Neural cell (in vitro differentiated cells): ENCODE measurements around the gene SLC6A17. TPM values are rescaled to one million over a fixed set of nuclear protein-coding genes. Genes with fewer than 3 reads are reported as not detected.

Experiments
- H2AFZ ChIP-seq: fragments of 200-600, 300-800 bp; sonication (generic), shearing (Covaris generic); 2 replicates; pipeline ENCODE4 v1.6.0; 2014; ENCODE audit warnings: low read depth, mild to moderate bottlenecking, antibody characterized with exemption, low read length, moderate library complexity
- H3F3A ChIP-seq: fragments of 200-600 bp; shearing (Covaris generic); 2 replicates; pipeline ENCODE4 v1.6.1; 2016; ENCODE audit warnings: mild to moderate bottlenecking, moderate library complexity, mixed read lengths, antibody characterized with exemption, low read length; ENCODE audit not compliant: insufficient read depth, poor library complexity, severe bottlenecking
- H3K27ac ChIP-seq: fragments of 200-600, 300-800 bp; sonication (generic), shearing (Covaris generic); 2 replicates; pipeline ENCODE4 v1.5.1; 2014; ENCODE audit warnings: mild to moderate bottlenecking, low read length, moderate library complexity
- H3K27me3 ChIP-seq: fragments of 300-800, 200-600 bp; sonication (generic), shearing (Covaris generic); 2 replicates; pipeline ENCODE4 v1.6.0; 2014; ENCODE audit warnings: mild to moderate bottlenecking, low read depth, low read length, moderate library complexity; ENCODE audit not compliant: insufficient read depth
- H3K36me3 ChIP-seq: fragments of 300-800, 200-600 bp; sonication (generic), shearing (Covaris generic); 2 replicates; pipeline ENCODE4 v1.5.1; 2014; ENCODE audit warnings: mild to moderate bottlenecking, antibody characterized with exemption, low read length, moderate library complexity; ENCODE audit not compliant: insufficient read depth
- H3K4me2 ChIP-seq: fragments of 300-800, 200-600 bp; sonication (generic), shearing (Covaris generic); 2 replicates; pipeline ENCODE4 v1.6.0; 2014; ENCODE audit warnings: mild to moderate bottlenecking, low read length
- H3K4me3 ChIP-seq: fragments of 300-800, 200-600 bp; sonication (generic), shearing (Covaris generic); 2 replicates; pipeline ENCODE4 v1.5.1; 2014; ENCODE audit warnings: mild to moderate bottlenecking, low read length, moderate library complexity
- H3K79me2 ChIP-seq: fragments of 200-600 bp; shearing (Covaris generic); replicated peaks from 2 replicates; pipeline ENCODE4 v1.6.0; 2014; ENCODE audit warnings: mild to moderate bottlenecking, low read length, moderate library complexity; ENCODE audit not compliant: insufficient read depth
- H3K9ac ChIP-seq: fragments of 300-800, 200-600 bp; sonication (generic), shearing (Covaris generic); 2 replicates; pipeline ENCODE4 v1.6.1; 2016; ENCODE audit warnings: mild to moderate bottlenecking, low read length, mixed read lengths
- H3K9me2 ChIP-seq: fragments of 200-600 bp; shearing (Covaris generic); 2 replicates; pipeline ENCODE4 v1.6.1; 2016; ENCODE audit warnings: mild to moderate bottlenecking, low read length, mixed read lengths; ENCODE audit not compliant: insufficient read depth
- H3K9me3 ChIP-seq: fragments of 200-600, 300-800 bp; sonication (generic), shearing (Covaris generic); 2 replicates; pipeline ENCODE4 v1.6.1; 2016; ENCODE audit warnings: mild to moderate bottlenecking, mixed run types, low read length, moderate library complexity, mixed read lengths
- H4K20me1 ChIP-seq: fragments of 200-600 bp; shearing (Covaris generic); 2 replicates; pipeline ENCODE4 v1.6.1; 2016; ENCODE audit warnings: mild to moderate bottlenecking, mixed run types; ENCODE audit not compliant: insufficient read depth
- CTCF ChIP-seq: fragments of 450-650 bp; IDR thresholded peaks from 2 replicates; pipeline ENCODE4 v1.5.1; 2014; ENCODE audit warnings: antibody characterized with exemption, mild to moderate bottlenecking, moderate library complexity; ENCODE audit not compliant: poor library complexity, severe bottlenecking
- EP300 ChIP-seq: fragments of 450-650 bp; conservative IDR thresholded peaks from 2 replicates; pipeline ENCODE4 v1.6.1; 2014; ENCODE audit warnings: antibody characterized with exemption, mild to moderate bottlenecking, moderate library complexity; ENCODE audit not compliant: poor library complexity, severe bottlenecking
- EZH2 ChIP-seq: fragments of 200-600, 300-800 bp; shearing (Covaris generic), sonication (generic); IDR thresholded peaks from 2 replicates; pipeline ENCODE4 v1.6.1; 2014; ENCODE audit warnings: antibody characterized with exemption, low read length, borderline replicate concordance, mild to moderate bottlenecking; ENCODE audit not compliant: insufficient read depth, poor library complexity, severe bottlenecking
- MXI1 ChIP-seq: fragments of 450-650 bp; conservative IDR thresholded peaks from 2 replicates; pipeline ENCODE4 v1.6.1; 2014; ENCODE audit warnings: antibody characterized with exemption, mild to moderate bottlenecking; ENCODE audit not compliant: poor library complexity, severe bottlenecking
- POLR2AphosphoS5 ChIP-seq: IDR thresholded peaks from 2 replicates; pipeline ENCODE4 v1.6.1; 2012
- RAD21 ChIP-seq: fragments of 450-650 bp; conservative IDR thresholded peaks from 2 replicates; pipeline ENCODE4 v1.6.1; 2014; ENCODE audit warnings: antibody characterized with exemption, mild to moderate bottlenecking, moderate library complexity
- REST ChIP-seq: IDR thresholded peaks from 2 replicates; pipeline ENCODE4 v1.6.1; 2012; ENCODE audit warnings: borderline replicate concordance
- SMC3 ChIP-seq: fragments of 450-650 bp; conservative IDR thresholded peaks from 2 replicates; pipeline ENCODE4 v1.6.1; 2014; ENCODE audit warnings: antibody characterized with exemption, mild to moderate bottlenecking, moderate library complexity; ENCODE audit not compliant: poor library complexity
- TAF1 ChIP-seq: IDR thresholded peaks from 2 replicates; pipeline ENCODE4 v1.6.1; 2012; ENCODE audit warnings: low read depth
- polyA plus RNA-seq: library from polyadenylated mRNA; depleted of rRNA; stranded (reverse); fragments of >200 nt; gene quantifications from 2 replicates; pipeline ENCODE4 v1.2.3, GENCODE V29; 2014

Gene SLC6A17
- polyA plus RNA-seq, 1 donor from 2014 or later, result 3.5 TPM

GRCh38 chr1:110203021-110203661, 52.8 kb downstream of the SLC6A17 start:
- Histone ChIP-seq H4K20me1 (no peaks in the 10 kb centered on the region), H3K9me3 (no peaks in the 10 kb centered on the region), H3K4me2 (no peak overlapping the region), H3K27me3 (no peaks in the 10 kb centered on the region), H3K36me3 (no peaks in the 10 kb centered on the region), H3K9me2 (no peaks in the 10 kb centered on the region), H3K4me3 (no peak overlapping the region), H3K27ac (no peak overlapping the region), H3K79me2 (no peaks in the 10 kb centered on the region), H3K9ac (no peak overlapping the region), H3F3A (no peaks in the 10 kb centered on the region), H2AFZ (no peak overlapping the region)
- TF ChIP-seq EZH2, result no peak
- peak; percentile 29 for TF ChIP-seq MXI1
- TF ChIP-seq POLR2AphosphoS5, result no peak
- TF ChIP-seq CTCF, result peak; percentile 92
- TF ChIP-seq RAD21, result peak; percentile 93
- no peak for TF ChIP-seq REST
- peak; percentile 98 for TF ChIP-seq SMC3
- no peak for TF ChIP-seq EP300
- TF ChIP-seq TAF1, result no peak

GRCh38 chr1:110205156-110205555, 54.9 kb downstream of the SLC6A17 start:
- H3K9me2 ChIP-seq, result no peaks in the 10 kb centered on the region
- no peak overlapping the region for H3K4me3 ChIP-seq
- H3K27me3 ChIP-seq, result peaks cover 9% of the 10 kb centered on the region
- H3K27ac ChIP-seq, result no peak overlapping the region
- H3K79me2 ChIP-seq, result no peaks in the 10 kb centered on the region
- H3K36me3 ChIP-seq, result no peaks in the 10 kb centered on the region
- peaks cover 6% of the 10 kb centered on the region for H3F3A ChIP-seq
- TF ChIP-seq POLR2AphosphoS5 (no peak), MXI1 (no peak), SMC3 (no peak), CTCF (no peak), RAD21 (no peak), TAF1 (no peak), EP300 (no peak), REST (no peak), EZH2 (no peak)
- no peaks in the 10 kb centered on the region for H4K20me1 ChIP-seq
- H3K9ac ChIP-seq, result no peak overlapping the region
- H3K4me2 ChIP-seq, result no peak overlapping the region
- no peaks in the 10 kb centered on the region for H3K9me3 ChIP-seq
- no peak overlapping the region for H2AFZ ChIP-seq
